GM12878 (cell line): ENCODE measurements around the gene NDRG2. TPM values are rescaled to one million over a fixed set of nuclear protein-coding genes. Genes with fewer than 3 reads are reported as not detected.
"Not testable (repeated sequence)": the region's sequence is repeated elsewhere in the genome, so short reads cannot be mapped to it uniquely, and the experiment has no call there.

Experiments
- ATAC-seq: fragments of 200-7000 bp; cut with Tn5 transposase; 3 replicates; pipeline ENCODE4 v1.9.1; 2020; ENCODE audit warnings: mild to moderate bottlenecking, moderate library complexity
- BruUV-seq: library from RNA; stranded (reverse); fragments of 400-500 nt; replicated peaks from 2 replicates; lab custom pipeline; 2021; lab: Mats Ljungman, UMichigan
- CTCF ChIA-PET: fragments of 300-600 bp; sonication (Branson Sonifier 250); formaldehyde crosslinking; extraction: SDS; loops from one replicate; lab custom pipeline; 2021; ENCODE audit warnings: inconsistent platforms; lab: Yijun Ruan, JAX
- POLR2A ChIA-PET: fragments of 350-600 bp; formaldehyde crosslinking; extraction: SDS; loops from one replicate; lab custom pipeline; 2021; ENCODE audit warnings: inconsistent platforms; lab: Charles Lee
- RAD21 ChIA-PET: fragments of 300-600 bp; sonication (Branson Sonifier 250); formaldehyde crosslinking; loops from one replicate; lab custom pipeline; 2023; ENCODE audit warnings: antibody characterized with exemption; ENCODE audit not compliant: unreplicated experiment; lab: Charles Lee
- SMC1A ChIA-PET: fragments of 300-600 bp; sonication (Branson Sonifier 250); formaldehyde crosslinking; loops from one replicate; lab custom pipeline; 2023; ENCODE audit not compliant: unreplicated experiment, uncharacterized antibody; lab: Charles Lee
- DNase-seq: peaks from one replicate; pipeline ENCODE4 v3.0.0-alpha.2; 2011; ENCODE audit warnings: low read depth, low spot score
- FAIRE-seq: peaks from 3 replicates; lab custom pipeline; 2011; peaks lifted over from hg19 to GRCh38; lab: Jason Lieb, UNC
- H2AFZ ChIP-seq: 2 replicates; pipeline ENCODE4 v1.6.0; 2011; ENCODE audit warnings: low read depth, low read length, control low read depth; ENCODE audit not compliant: control insufficient read depth
- H3K27ac ChIP-seq: 2 replicates; pipeline ENCODE4 v1.5.1; 2011; ENCODE audit warnings: control low read depth; ENCODE audit not compliant: control insufficient read depth, insufficient read depth
- H3K27me3 ChIP-seq, 2 experiments: replicated peaks in 1 of 2; 2 replicates each; pipeline versions ENCODE4 v1.6.0 to v1.6.1; 2011; ENCODE audit warnings: low read length in 1 of 2; ENCODE audit not compliant: control insufficient read depth in 2 of 2, insufficient read depth in 2 of 2
- H3K36me3 ChIP-seq, 2 experiments: 2 replicates each; pipeline ENCODE4 v1.5.1; 2011; ENCODE audit warnings: low read length in 1 of 2; ENCODE audit not compliant: control insufficient read depth in 2 of 2, insufficient read depth in 2 of 2
- H3K4me1 ChIP-seq: 2 replicates; pipeline ENCODE4 v1.6.1; 2011; ENCODE audit warnings: mild to moderate bottlenecking, low read length, moderate library complexity, mixed read lengths; ENCODE audit not compliant: control insufficient read depth, insufficient read depth
- H3K4me2 ChIP-seq: 2 replicates; pipeline ENCODE4 v1.6.0; 2011; ENCODE audit warnings: control low read depth; ENCODE audit not compliant: control insufficient read depth, insufficient read depth
- H3K4me3 ChIP-seq: fragments of 200-600 bp; sonication (generic); 2 replicates; pipeline ENCODE4 v1.5.1; 2016
- H3K79me2 ChIP-seq: 2 replicates; pipeline ENCODE4 v1.6.0; 2011; ENCODE audit warnings: low read length; ENCODE audit not compliant: control insufficient read depth, insufficient read depth
- H3K9ac ChIP-seq: 2 replicates; pipeline ENCODE4 v1.8.0; 2011; ENCODE audit warnings: low read length, control low read depth, mixed read lengths; ENCODE audit not compliant: control insufficient read depth, insufficient read depth
- H3K9me3 ChIP-seq: replicated peaks from 3 replicates; pipeline ENCODE4 v1.5.1; 2011; ENCODE audit warnings: mild to moderate bottlenecking, low read length; ENCODE audit not compliant: control insufficient read depth, insufficient read depth
- H4K20me1 ChIP-seq: 2 replicates; pipeline ENCODE4 v1.6.0; 2011; ENCODE audit not compliant: control insufficient read depth, insufficient read depth
- CBFB ChIP-seq: IDR thresholded peaks from 2 replicates; pipeline ENCODE4 v1.6.1; 2016; ENCODE audit warnings: antibody characterized with exemption, low read depth
- KLF5 ChIP-seq: fragments of 450-650 bp; IDR thresholded peaks from 2 replicates; pipeline ENCODE4 v1.6.1; 2014; ENCODE audit warnings: mild to moderate bottlenecking; ENCODE audit not compliant: partially characterized antibody
- LARP7 ChIP-seq: fragments of 450-650 bp; IDR thresholded peaks from 2 replicates; pipeline ENCODE4 v1.6.1; 2017; ENCODE audit warnings: mild to moderate bottlenecking
- MYB ChIP-seq: fragments of 150-350 bp; IDR thresholded peaks from 2 replicates; pipeline ENCODE4 v1.6.1; 2014; ENCODE audit warnings: mild to moderate bottlenecking, low read depth, low read length, borderline replicate concordance
- NKRF ChIP-seq: fragments of 450-650 bp; conservative IDR thresholded peaks from 2 replicates; pipeline ENCODE4 v1.6.1; 2017; ENCODE audit warnings: mild to moderate bottlenecking, moderate library complexity
- WGBS: methylation state at CpG from one replicate; pipeline ENCODE4 v1.1.6; 2016; ENCODE audit warnings: low lambda C conversion rate; ENCODE audit not compliant: insufficient replicate concordance, insufficient coverage; ENCODE audit errors: missing lambda C conversion rate; 5-methylcytosine and 5-hydroxymethylcytosine counted together
- in situ Hi-C: fragments of 300-500 bp; cut with MboI; formaldehyde crosslinking; loops from 9 replicates; pipeline ENCODE4 v1.14.3; 2018; ENCODE audit warnings: mixed read lengths
- intact Hi-C: fragments of 100-400 bp; cut with micrococcal nuclease; formaldehyde crosslinking; loops from one replicate; pipeline ENCODE4 v1.14.2; 2022; ENCODE audit not compliant: unreplicated experiment
- polyA plus RNA-seq, 11 experiments: library from polyadenylated mRNA; depleted of rRNA in 4 of 11; unstranded in 6 of 11; stranded (reverse) in 5 of 11; fragments of >200 nt; fragmentation: Nextera tagmentation in 4 of 11; fragmentation: Illumina TruSeq in 1 of 11; extraction: Ambion mirVana in 4 of 11; extraction: Trizol in 1 of 11; gene quantifications; 1 replicate in 1 of 11; 2 replicates in 10 of 11; pipeline versions ENCODE4 v1.2.1 to v1.2.3, GENCODE V29; 2011 to 2016; ENCODE audit warnings: inconsistent platforms in 2 of 11, missing spikeins in 2 of 11, low read depth in 1 of 11
- total RNA-seq, 4 experiments: library from RNA; depleted of rRNA in 3 of 4; stranded (reverse); fragments of >200 nt in 3 of 4; fragmentation: Illumina TruSeq in 1 of 4; extraction: Trizol in 1 of 4; gene quantifications; 2 replicates each; pipeline versions ENCODE4 v1.2.1 to v1.2.3, GENCODE V29; 2013 to 2021

The NDRG2 gene
- total and polyA plus RNA-seq, 10 of the 15 experiments (the other 5 are each of a cell fraction or from before 2014, with no cell fraction given), result 0.15 to 0.49 TPM; not detected in 8

- TF ChIP-seq KLF5, result no peak
- no peak for TF ChIP-seq CBFB
- no peak for TF ChIP-seq LARP7
- TF ChIP-seq NKRF, result no peak
- TF ChIP-seq MYB, result no peak
- TF ChIP-seq, all 136 proteins: peak for 0
Observed at GRCh38 chr14:20986811-20987210, 38.0 kb downstream of the NDRG2 start (continued).

DNA sequence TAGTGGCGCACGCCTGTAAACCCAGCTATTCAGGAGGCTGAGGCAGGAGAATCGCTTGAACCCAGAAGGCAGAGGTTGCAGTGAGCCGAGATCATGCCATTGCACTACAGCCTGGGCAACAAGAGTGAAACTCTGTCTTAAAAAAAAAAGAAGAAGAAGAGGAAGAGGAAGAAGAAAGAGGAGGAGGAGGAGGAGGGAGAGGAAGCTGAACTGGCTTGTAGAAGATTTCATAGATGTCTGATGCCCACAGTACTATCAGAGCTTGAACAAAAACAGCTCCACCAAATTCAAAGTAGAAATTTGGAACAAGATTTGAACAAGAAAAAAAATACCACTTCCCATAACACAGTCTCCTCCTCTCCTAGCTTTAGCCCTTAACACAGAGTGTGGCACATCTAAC lies 39.2 kb downstream of the NDRG2 start:
- H3K4me3 ChIP-seq, POLR2A ChIA-PET, BruUV-seq, H3K9me3 ChIP-seq, RAD21 ChIA-PET, H2AFZ ChIP-seq, ATAC-seq, FAIRE-seq, H3K27me3 ChIP-seq, H3K27ac ChIP-seq, H3K79me2 ChIP-seq, H3K36me3 ChIP-seq, DNase-seq, H4K20me1 ChIP-seq, H3K9ac ChIP-seq, H3K4me2 ChIP-seq, intact Hi-C loops, H3K4me1 ChIP-seq, in situ Hi-C loops, SMC1A ChIA-PET: not testable (repeated sequence)
- CTCF ChIA-PET, result interaction anchor here (0.9 to 1.2 kb wide), 2 partner anchors 14 to 20 kb away, joined by 3 to 5 read pairs; no protein-coding TSS in a partner anchor
- WGBS, result 69% methylated on average over 4 of the region's 4 CpGs
